ENCODE measurements around the gene C9orf85.

C9orf85 gene

DNA sequence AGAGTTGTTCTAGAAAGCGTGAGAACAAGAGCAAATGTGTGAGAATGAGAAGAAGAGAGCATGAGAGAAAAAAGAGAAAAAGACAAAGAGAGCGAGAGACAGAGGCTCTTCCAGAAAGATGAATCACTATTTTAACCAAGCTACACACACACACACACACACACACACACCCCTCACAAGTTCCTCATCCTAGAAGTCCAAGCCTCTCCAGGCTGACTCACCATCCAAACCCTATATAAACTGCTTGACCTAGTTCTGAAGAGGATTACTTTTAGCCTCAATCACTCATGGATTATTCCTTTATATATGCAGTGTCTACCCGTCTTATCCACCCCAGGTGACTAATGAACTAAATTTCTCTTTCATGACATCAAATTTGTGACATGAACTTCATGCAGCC, 111.4 kb downstream of the C9orf85 start:
- no peak for DNase-seq

Measured in DMS153 (cell line).